BE2C (cell line): Measurements from ENCODE around the gene CNTN4.
A peak's percentile ranks its signal among the peaks of the same experiment; 100 is the strongest.

Experiments used
- DNase-seq: peaks from one replicate; pipeline ENCODE4 v3.0.0-alpha.2; 2020
- H3K27me3 ChIP-seq: fragments of 250-450 bp; sonication (Bioruptor Pico); 2 replicates; pipeline ENCODE4 v1.5.1; 2020; ENCODE audit warnings: mild to moderate bottlenecking
- H3K36me3 ChIP-seq: fragments of 250-450 bp; sonication (Bioruptor Pico); 2 replicates; pipeline ENCODE4 v1.5.1; 2020; ENCODE audit warnings: mild to moderate bottlenecking
- H3K4me1 ChIP-seq: fragments of 250-450 bp; sonication (Bioruptor Pico); 2 replicates; pipeline ENCODE4 v1.5.1; 2020
- H3K4me3 ChIP-seq: 2 replicates; pipeline ENCODE4 v1.5.1; 2011; ENCODE audit warnings: low read depth, low read length
- H3K9me3 ChIP-seq: fragments of 250-450 bp; sonication (Bioruptor Pico); 2 replicates; pipeline ENCODE4 v1.5.1; 2020
- CTCF ChIP-seq: IDR thresholded peaks from 2 replicates; pipeline ENCODE4 v1.5.1; 2012; ENCODE audit warnings: mild to moderate bottlenecking, low read depth, low read length

CNTN4 gene

GRCh38 chr3:3015185-3016089 is 916.8 kb downstream of the CNTN4 start:
- no peaks in the 10 kb centered on the region for H3K9me3 ChIP-seq
- H3K4me3 ChIP-seq = no peak overlapping the region
- H3K36me3 ChIP-seq = no peaks in the 10 kb centered on the region
- H3K27me3 ChIP-seq = no peaks in the 10 kb centered on the region
- peak; percentile 61 for TF ChIP-seq CTCF
- H3K4me1 ChIP-seq = no peaks in the 10 kb centered on the region
- DNase-seq = no peak

- no peak for TF ChIP-seq CTCF
- Histone ChIP-seq H3K4me3 (no peak overlapping the region), H3K9me3 (no peaks in the 10 kb centered on the region), H3K4me1 (no peaks in the 10 kb centered on the region), H3K27me3 (no peaks in the 10 kb centered on the region), H3K36me3 (no peaks in the 10 kb centered on the region)
- no peak for DNase-seq
Measured at GRCh38 chr3:3016226-3016625, 917.6 kb downstream of the CNTN4 start.

- H3K4me1 ChIP-seq = no peaks in the 10 kb centered on the region
- no peaks in the 10 kb centered on the region for H3K36me3 ChIP-seq
- TF ChIP-seq CTCF = no peak
- H3K27me3 ChIP-seq = no peaks in the 10 kb centered on the region
- no peaks in the 10 kb centered on the region for H3K9me3 ChIP-seq
- DNase-seq = no peak
- H3K4me3 ChIP-seq = no peak overlapping the region
Measured at GRCh38 chr3:3020209-3020608, 921.5 kb downstream of the CNTN4 start.

GRCh38 chr3:3023111-3023745 is 924.6 kb downstream of the CNTN4 start:
- DNase-seq = no peak
- no peaks in the 10 kb centered on the region for H3K36me3 ChIP-seq
- TF ChIP-seq CTCF = no peak
- H3K4me1 ChIP-seq = no peaks in the 10 kb centered on the region
- no peak overlapping the region for H3K4me3 ChIP-seq
- no peaks in the 10 kb centered on the region for H3K9me3 ChIP-seq
- no peaks in the 10 kb centered on the region for H3K27me3 ChIP-seq

GRCh38 chr3:3027976-3028567 is 929.4 kb downstream of the CNTN4 start:
- TF ChIP-seq CTCF = no peak
- Histone ChIP-seq H3K4me1 (no peaks in the 10 kb centered on the region), H3K27me3 (no peaks in the 10 kb centered on the region), H3K36me3 (no peaks in the 10 kb centered on the region), H3K9me3 (no peaks in the 10 kb centered on the region), H3K4me3 (no peak overlapping the region)
- DNase-seq = no peak
